ENCODE data around the gene NEK5. TPM values are rescaled to one million over a fixed set of nuclear protein-coding genes. Genes with fewer than 3 reads are reported as not detected.

NEK5 gene
- total and polyA plus RNA-seq, 9 donors, result 0.13 to 12.4 (median 0.50) TPM; not detected in 1

- Histone ChIP-seq H3K27me3 (no peaks in the 10 kb centered on the region), H3K9me3 (no peaks in the 10 kb centered on the region), H3K27ac (no peak overlapping the region), H3K4me1 (ENCODE audit: insufficient read depth) (no peaks in the 10 kb centered on the region), H3K4me3 (no peak overlapping the region), H3K36me3 (no peaks in the 10 kb centered on the region)
- intact Hi-C loops (cut with DNase I), result no loop called here
- TF ChIP-seq POLR2A (IDR thresholded peaks at IDR 0.05), result no peak
- TF ChIP-seq CTCF (IDR thresholded peaks at IDR 0.05), result no peak
- no peak for TF ChIP-seq EP300 (IDR thresholded peaks at IDR 0.05)
- WGBS, 3 donors, result 82 to 88% (median 84%) methylated on average over 5 of the region's 5 CpGs
- no peak for DNase-seq
These were observed 31.7 kb downstream of the NEK5 start for GRCh38 chr13:52097197-52097596.

- intact Hi-C loops (cut with DNase I), result no loop called here
- no peak for TF ChIP-seq CTCF (IDR thresholded peaks at IDR 0.05)
- TF ChIP-seq POLR2A (IDR thresholded peaks at IDR 0.05), result no peak
- TF ChIP-seq EP300 (IDR thresholded peaks at IDR 0.05), result no peak
- no peaks in the 10 kb centered on the region for H3K4me1 ChIP-seq (ENCODE audit: insufficient read depth)
- no peaks in the 10 kb centered on the region for H3K36me3 ChIP-seq
- no peaks in the 10 kb centered on the region for H3K9me3 ChIP-seq
- H3K27me3 ChIP-seq, result no peaks in the 10 kb centered on the region
- H3K4me3 ChIP-seq, result no peak overlapping the region
- no peak overlapping the region for H3K27ac ChIP-seq
- WGBS, 3 donors, result 71 to 79% (median 79%) methylated on average over 3 of the region's 3 CpGs
- DNase-seq, result no peak
These were observed 32.1 kb downstream of the NEK5 start for GRCh38 chr13:52096748-52097147.

DNA sequence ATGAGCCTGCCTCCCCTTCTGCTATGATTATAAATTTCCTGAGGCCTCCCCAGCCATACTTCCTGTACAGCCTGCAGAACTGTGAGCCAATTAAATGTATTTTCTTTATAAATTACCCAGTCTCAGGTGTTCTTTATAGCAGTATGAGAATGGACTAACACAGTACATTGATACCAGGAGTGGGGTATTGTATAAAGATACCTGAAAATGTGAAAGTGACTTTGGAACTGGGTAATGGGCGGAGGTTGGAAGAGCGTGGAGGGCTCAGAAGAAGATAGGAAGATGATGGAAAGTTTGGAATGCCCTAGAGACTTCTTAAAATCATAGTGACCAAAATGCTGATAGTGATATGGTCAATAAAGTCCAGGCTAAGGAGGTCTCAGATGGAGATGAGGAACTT lies 32.8 kb downstream of the NEK5 start:
- no peaks in the 10 kb centered on the region for H3K4me1 ChIP-seq (ENCODE audit: insufficient read depth)
- H3K27me3 ChIP-seq, result no peaks in the 10 kb centered on the region
- WGBS, 3 donors, result 87 to 92% (median 92%) methylated on average over 2 of the region's 2 CpGs
- H3K36me3 ChIP-seq, result no peaks in the 10 kb centered on the region
- no peaks in the 10 kb centered on the region for H3K9me3 ChIP-seq
- no peak overlapping the region for H3K4me3 ChIP-seq
- H3K27ac ChIP-seq, result no peak overlapping the region
- TF ChIP-seq CTCF (IDR thresholded peaks at IDR 0.05), result no peak
- TF ChIP-seq EP300 (IDR thresholded peaks at IDR 0.05), result no peak
- TF ChIP-seq POLR2A (IDR thresholded peaks at IDR 0.05), result no peak
- DNase-seq, result no peak
- intact Hi-C loops (cut with DNase I), result no loop called here

- no peaks in the 10 kb centered on the region for H3K9me3 ChIP-seq
- DNase-seq, result no peak
- TF ChIP-seq CTCF (IDR thresholded peaks at IDR 0.05), result no peak
- H3K36me3 ChIP-seq, result no peaks in the 10 kb centered on the region
- H3K27ac ChIP-seq, result no peak overlapping the region
- no peaks in the 10 kb centered on the region for H3K27me3 ChIP-seq
- H3K4me1 ChIP-seq (ENCODE audit: insufficient read depth), result no peaks in the 10 kb centered on the region
- H3K4me3 ChIP-seq, result no peak overlapping the region
- 87 to 92% (median 90%) methylated on average over 2 of the region's 2 CpGs for WGBS, 3 donors
- intact Hi-C loops (cut with DNase I), result no loop called here
These were observed 36.8 kb downstream of the NEK5 start for GRCh38 chr13:52092087-52092486.

- no peak overlapping the region for H3K4me3 ChIP-seq
- H3K36me3 ChIP-seq, result no peaks in the 10 kb centered on the region
- no peak overlapping the region for H3K27ac ChIP-seq
- H3K9me3 ChIP-seq, result no peaks in the 10 kb centered on the region
- no peak for DNase-seq
- 29 to 56% (median 39%) methylated on average over 2 of the region's 2 CpGs for WGBS, 3 donors
- intact Hi-C loops (cut with DNase I), result no loop called here
- H3K27me3 ChIP-seq, result no peaks in the 10 kb centered on the region
- TF ChIP-seq EP300 (IDR thresholded peaks at IDR 0.05) (no peak), POLR2A (IDR thresholded peaks at IDR 0.05) (no peak), CTCF (IDR thresholded peaks at IDR 0.05) (no peak)
- no peaks in the 10 kb centered on the region for H3K4me1 ChIP-seq (ENCODE audit: insufficient read depth)
These were observed 37.4 kb downstream of the NEK5 start for GRCh38 chr13:52091473-52091872.
